Measurements from ENCODE around the gene PTGR1.

PTGR1 gene

GRCh38 chr9:111531716-111532115 lies 67.7 kb downstream of the PTGR1 start:
- no peak for DNase-seq

GRCh38 chr9:111529787-111530186 lies 69.7 kb downstream of the PTGR1 start:
- no peak for DNase-seq

DNA sequence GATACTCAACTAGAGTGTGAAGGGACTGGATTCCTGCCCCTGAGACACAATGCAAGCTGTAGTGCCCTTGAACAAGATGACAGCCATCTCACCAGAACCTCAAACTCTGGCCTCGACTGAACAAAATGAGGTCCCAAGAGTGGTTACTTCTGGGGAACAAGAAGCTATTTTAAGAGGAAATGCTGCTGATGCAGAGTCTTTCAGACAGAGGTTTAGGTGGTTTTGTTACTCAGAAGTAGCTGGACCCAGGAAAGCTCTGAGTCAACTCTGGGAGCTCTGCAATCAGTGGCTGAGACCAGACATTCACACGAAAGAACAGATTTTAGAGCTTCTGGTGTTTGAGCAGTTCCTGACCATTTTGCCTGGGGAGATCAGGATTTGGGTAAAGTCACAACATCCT lies 72.1 kb downstream of the PTGR1 start:
- no peak for DNase-seq

DNA sequence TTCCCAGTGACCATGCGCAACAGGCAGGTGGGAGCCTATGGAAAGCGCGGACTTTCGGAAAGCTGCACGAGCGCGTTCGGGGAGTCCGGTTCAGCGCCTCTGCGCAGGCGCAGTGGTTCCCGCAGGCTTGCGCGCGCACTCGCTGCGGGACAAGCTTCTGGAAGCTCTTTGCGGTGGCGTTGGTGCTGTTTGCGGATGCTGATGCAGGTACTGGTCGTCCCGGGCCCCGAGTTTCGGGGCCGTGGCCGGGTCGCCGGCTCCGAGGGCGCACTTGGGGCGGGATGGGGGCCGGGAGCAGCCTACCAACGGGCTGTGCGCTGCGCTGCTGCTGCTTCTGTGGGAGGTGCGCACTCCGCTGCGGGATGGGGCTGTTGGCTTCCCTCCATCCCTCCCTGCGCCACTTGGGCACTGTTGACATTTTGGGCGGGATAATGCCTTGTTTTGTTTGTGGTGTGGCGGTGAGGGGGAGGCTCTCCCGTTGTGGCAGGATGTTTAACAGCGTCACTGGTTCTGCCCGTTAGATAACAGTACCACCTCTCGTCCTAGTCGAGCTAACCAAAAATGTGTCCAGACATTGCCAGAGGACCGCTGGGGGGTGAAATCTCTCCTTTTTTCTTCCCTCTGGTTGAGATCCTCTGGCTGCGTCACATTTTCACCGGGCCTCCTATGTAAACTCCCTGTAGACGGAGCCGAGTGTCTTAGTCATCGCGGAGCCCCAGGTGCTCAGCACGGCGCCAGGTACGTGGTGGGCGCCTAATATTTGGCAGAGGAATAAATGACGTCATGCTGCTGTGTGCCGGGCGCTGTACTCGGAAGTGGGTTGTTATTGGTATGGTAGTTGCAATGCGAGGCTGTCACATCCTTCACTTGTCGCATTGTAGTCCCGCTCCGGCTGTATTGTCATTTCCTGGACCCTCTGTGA lies 74.1 kb downstream of the PTGR1 start, which contains the start of gene ZNF483:
ZNF483 (plus strand) TSS at position 124 of the 922 bp plus-strand sequence. CDS start 2,217 bp downstream, outside the sequence.
- peak; percentile 27 to 45 (median 40) for DNase-seq

DNA sequence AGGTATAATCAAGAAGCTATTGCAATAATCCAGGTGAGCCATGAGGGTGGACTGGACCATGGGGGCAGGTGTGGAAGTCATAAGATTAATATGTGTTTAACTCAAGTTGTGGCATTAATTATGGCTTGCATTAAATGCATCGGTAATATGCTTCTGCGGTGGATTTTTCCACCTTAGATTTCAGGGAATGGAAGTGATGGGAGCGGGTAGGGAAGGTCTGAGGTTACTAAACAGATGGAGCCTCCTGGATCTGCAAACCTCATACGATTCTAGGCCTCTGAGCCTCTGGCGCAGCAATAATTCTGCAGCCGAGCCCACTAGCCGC lies 74.8 kb downstream of the PTGR1 start:
- no peak for DNase-seq

DNA sequence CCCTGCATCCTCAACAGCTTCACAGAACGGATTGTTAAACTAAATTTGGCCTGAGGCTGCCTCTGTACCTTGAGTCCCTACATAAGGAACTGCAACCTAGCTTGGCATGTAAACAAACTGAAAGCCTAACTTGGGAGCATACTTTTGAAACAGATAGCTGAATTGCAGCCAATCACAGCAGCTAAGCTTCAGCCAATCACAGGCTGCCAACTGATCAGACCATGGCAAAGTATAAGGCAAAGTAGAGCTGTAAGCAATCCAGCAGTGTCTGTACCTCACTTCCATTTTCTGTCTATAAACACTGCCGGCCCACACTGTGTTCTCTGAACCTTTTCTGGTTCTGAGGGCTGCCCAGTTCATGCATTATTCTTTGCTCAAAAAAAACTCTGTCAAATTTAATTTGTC lies 83.4 kb downstream of the PTGR1 start:
- no peak for DNase-seq

DNA sequence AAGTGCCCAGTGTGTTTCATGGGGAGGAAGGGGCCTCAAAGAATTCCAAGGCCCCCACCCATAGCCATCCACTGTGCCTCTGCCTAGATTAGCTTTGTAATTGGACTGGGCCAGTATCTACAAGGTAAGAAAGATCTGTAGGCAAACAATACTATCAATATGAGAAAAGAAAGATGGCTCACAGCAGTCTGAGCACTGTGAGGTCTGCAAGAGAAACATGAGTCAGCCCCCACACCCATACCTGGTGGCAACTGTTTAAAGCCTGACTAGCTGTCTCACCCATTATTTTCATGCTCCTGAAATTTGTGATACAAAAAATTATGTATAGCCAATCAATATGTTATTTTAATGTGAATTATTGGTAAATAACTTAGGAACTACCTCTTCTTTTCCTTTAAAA lies 84.5 kb downstream of the PTGR1 start:
- no peak for DNase-seq
